Measurements from ENCODE around the gene ELOB.

Gene ELOB

GRCh38 chr16:2779978-2780898 is 3.2 kb upstream of the ELOB start:
- no peak for DNase-seq

GRCh38 chr16:2779151-2779920 is 2.3 kb upstream of the ELOB start:
- DNase-seq, result no peak

- DNase-seq, result no peak
These were observed 1.5 kb upstream of the ELOB start for GRCh38 chr16:2778630-2778958.

GRCh38 chr16:2777903-2778629 is 986 bp upstream of the ELOB start:
- DNase-seq, result peak in 2 of 3 experiments; percentile 32 to 50

GRCh38 chr16:2776500-2777139 is 460 bp downstream of the ELOB start:
- DNase-seq, result peak in 2 of 3 experiments; percentile 61 to 69

- peak in 1 of 3 experiments; percentile 12 for DNase-seq
These were observed 1.1 kb downstream of the ELOB start for GRCh38 chr16:2775765-2776499.

- no peak for DNase-seq
These were observed 1.9 kb downstream of the ELOB start for GRCh38 chr16:2775131-2775716.

- DNase-seq, result no peak
These were observed 2.8 kb downstream of the ELOB start for GRCh38 chr16:2774161-2774891.

- DNase-seq, result no peak
These were observed 3.7 kb downstream of the ELOB start for GRCh38 chr16:2773188-2773968.

GRCh38 chr16:2771496-2772402 is 5.3 kb downstream of the ELOB start:
- DNase-seq, result no peak

- DNase-seq, result no peak
These were observed 6.8 kb downstream of the ELOB start for GRCh38 chr16:2770057-2770951.

GRCh38 chr16:2769675-2770056 is 7.4 kb downstream of the ELOB start:
- no peak for DNase-seq

- DNase-seq, result no peak
These were observed 8.0 kb downstream of the ELOB start for GRCh38 chr16:2769100-2769529.

GRCh38 chr16:2768403-2769089 is 8.5 kb downstream of the ELOB start:
- DNase-seq, result no peak

- no peak for DNase-seq
These were observed 9.2 kb downstream of the ELOB start for GRCh38 chr16:2767891-2768290.

- DNase-seq, result no peak
These were observed 9.8 kb downstream of the ELOB start for GRCh38 chr16:2767140-2767731.
